ENCODE measurements around the gene SERP2. TPM values are rescaled to one million over a fixed set of nuclear protein-coding genes. Genes with fewer than 3 reads are reported as not detected.

Gene SERP2
- total and polyA plus RNA-seq, 2 of the 13 experiments (the other 11 are each of a cell fraction or from before 2014, with no cell fraction given), result not detected

DNA sequence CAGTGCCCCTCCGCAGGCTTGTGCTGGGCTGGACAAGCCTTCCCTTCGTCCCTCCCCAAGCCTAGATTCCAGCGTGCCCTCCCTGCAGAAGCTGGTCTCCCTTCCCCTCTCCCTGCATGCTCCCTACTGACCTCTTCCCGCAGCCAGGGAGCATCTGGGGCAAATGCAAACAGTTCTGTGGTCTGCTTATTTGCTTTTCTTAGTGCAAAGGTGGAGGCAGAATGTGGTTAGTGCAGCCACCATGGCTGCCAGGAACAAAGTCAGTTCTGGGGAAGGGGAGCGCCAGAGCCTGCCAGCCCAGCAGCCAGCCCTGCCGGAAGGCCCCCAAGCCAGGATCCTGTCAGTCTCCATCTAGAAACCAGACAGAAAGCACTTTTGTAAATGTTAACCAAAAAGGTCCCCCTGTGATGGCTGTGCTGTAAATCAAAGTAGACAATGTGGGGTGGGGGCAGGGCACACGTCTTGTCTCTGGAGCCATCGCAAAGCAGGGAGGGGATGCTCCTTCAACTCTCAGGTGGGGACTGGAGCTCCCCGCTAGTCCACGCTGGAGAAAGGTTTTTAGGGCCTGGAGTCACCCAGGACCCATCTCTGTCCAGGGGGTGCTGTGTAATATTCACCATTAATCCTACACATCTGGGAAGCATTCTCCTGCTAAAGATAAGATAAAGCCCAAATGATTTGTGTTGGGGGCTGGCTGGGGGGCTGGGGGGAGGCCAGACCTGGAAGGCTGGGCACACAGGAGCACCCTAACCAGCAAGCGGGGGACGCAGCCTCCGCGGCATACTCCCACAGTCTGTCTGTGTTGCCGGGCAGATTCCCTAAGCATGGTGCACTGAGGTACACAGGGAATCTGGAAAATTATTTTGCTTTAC lies 30.9 kb downstream of the SERP2 start (continued):
- TF ChIP-seq, protein P1, sequence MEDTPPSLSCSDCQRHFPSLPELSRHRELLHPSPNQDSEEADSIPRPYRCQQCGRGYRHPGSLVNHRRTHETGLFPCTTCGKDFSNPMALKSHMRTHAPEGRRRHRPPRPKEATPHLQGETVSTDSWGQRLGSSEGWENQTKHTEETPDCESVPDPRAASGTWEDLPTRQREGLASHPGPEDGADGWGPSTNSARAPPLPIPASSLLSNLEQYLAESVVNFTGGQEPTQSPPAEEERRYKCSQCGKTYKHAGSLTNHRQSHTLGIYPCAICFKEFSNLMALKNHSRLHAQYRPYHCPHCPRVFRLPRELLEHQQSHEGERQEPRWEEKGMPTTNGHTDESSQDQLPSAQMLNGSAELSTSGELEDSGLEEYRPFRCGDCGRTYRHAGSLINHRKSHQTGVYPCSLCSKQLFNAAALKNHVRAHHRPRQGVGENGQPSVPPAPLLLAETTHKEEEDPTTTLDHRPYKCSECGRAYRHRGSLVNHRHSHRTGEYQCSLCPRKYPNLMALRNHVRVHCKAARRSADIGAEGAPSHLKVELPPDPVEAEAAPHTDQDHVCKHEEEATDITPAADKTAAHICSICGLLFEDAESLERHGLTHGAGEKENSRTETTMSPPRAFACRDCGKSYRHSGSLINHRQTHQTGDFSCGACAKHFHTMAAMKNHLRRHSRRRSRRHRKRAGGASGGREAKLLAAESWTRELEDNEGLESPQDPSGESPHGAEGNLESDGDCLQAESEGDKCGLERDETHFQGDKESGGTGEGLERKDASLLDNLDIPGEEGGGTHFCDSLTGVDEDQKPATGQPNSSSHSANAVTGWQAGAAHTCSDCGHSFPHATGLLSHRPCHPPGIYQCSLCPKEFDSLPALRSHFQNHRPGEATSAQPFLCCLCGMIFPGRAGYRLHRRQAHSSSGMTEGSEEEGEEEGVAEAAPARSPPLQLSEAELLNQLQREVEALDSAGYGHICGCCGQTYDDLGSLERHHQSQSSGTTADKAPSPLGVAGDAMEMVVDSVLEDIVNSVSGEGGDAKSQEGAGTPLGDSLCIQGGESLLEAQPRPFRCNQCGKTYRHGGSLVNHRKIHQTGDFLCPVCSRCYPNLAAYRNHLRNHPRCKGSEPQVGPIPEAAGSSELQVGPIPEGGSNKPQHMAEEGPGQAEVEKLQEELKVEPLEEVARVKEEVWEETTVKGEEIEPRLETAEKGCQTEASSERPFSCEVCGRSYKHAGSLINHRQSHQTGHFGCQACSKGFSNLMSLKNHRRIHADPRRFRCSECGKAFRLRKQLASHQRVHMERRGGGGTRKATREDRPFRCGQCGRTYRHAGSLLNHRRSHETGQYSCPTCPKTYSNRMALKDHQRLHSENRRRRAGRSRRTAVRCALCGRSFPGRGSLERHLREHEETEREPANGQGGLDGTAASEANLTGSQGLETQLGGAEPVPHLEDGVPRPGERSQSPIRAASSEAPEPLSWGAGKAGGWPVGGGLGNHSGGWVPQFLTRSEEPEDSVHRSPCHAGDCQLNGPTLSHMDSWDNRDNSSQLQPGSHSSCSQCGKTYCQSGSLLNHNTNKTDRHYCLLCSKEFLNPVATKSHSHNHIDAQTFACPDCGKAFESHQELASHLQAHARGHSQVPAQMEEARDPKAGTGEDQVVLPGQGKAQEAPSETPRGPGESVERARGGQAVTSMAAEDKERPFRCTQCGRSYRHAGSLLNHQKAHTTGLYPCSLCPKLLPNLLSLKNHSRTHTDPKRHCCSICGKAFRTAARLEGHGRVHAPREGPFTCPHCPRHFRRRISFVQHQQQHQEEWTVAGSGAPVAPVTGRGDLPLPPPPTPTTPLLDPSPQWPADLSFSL (CRISPR knock-in tag; IDR thresholded peaks at IDR 0.05), result no peak; the same call in 1 of the 2 replicates
- TF ChIP-seq, protein P2, sequence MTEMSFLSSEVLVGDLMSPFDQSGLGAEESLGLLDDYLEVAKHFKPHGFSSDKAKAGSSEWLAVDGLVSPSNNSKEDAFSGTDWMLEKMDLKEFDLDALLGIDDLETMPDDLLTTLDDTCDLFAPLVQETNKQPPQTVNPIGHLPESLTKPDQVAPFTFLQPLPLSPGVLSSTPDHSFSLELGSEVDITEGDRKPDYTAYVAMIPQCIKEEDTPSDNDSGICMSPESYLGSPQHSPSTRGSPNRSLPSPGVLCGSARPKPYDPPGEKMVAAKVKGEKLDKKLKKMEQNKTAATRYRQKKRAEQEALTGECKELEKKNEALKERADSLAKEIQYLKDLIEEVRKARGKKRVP (CRISPR knock-in tag; IDR thresholded peaks at IDR 0.05), result no peak
- TF ChIP-seq ZNF816 (CRISPR knock-in tag; IDR thresholded peaks at IDR 0.05; ENCODE audit: borderline replicate concordance) (no peak), ZNF251 (CRISPR knock-in tag; IDR thresholded peaks at IDR 0.05) (0 out of 2 replicates have a peak, but pooled peaks have one; percentile 0), CBX2 (IDR thresholded peaks at IDR 0.05; ENCODE audit: low read depth, low read length) (no peak), CBX2 (CRISPR knock-in tag; IDR thresholded peaks at IDR 0.05; ENCODE audit: low read depth) (no peak), HDAC1 (CRISPR knock-in tag; IDR thresholded peaks at IDR 0.05) (peak; percentile 86), KLF9 (CRISPR knock-in tag; IDR thresholded peaks at IDR 0.05; ENCODE audit: low read depth) (no peak), ZNF329 (CRISPR knock-in tag; IDR thresholded peaks at IDR 0.05; ENCODE audit: low read depth) (no peak)
- TF ChIP-seq, protein P3, sequence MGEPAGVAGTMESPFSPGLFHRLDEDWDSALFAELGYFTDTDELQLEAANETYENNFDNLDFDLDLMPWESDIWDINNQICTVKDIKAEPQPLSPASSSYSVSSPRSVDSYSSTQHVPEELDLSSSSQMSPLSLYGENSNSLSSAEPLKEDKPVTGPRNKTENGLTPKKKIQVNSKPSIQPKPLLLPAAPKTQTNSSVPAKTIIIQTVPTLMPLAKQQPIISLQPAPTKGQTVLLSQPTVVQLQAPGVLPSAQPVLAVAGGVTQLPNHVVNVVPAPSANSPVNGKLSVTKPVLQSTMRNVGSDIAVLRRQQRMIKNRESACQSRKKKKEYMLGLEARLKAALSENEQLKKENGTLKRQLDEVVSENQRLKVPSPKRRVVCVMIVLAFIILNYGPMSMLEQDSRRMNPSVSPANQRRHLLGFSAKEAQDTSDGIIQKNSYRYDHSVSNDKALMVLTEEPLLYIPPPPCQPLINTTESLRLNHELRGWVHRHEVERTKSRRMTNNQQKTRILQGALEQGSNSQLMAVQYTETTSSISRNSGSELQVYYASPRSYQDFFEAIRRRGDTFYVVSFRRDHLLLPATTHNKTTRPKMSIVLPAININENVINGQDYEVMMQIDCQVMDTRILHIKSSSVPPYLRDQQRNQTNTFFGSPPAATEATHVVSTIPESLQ (CRISPR knock-in tag; conservative IDR thresholded peaks at IDR 0.05), result no peak
- TF ChIP-seq, protein P4, sequence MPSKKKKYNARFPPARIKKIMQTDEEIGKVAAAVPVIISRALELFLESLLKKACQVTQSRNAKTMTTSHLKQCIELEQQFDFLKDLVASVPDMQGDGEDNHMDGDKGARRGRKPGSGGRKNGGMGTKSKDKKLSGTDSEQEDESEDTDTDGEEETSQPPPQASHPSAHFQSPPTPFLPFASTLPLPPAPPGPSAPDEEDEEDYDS (CRISPR knock-in tag; IDR thresholded peaks at IDR 0.05), result peak; percentile 94
- TF ChIP-seq, protein P5, sequence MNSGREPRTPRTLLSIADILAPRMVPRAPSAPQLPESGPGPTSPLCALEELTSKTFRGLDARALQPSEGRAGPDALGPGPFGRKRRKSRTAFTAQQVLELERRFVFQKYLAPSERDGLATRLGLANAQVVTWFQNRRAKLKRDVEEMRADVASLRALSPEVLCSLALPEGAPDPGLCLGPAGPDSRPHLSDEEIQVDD (CRISPR knock-in tag; IDR thresholded peaks at IDR 0.05; ENCODE audit: borderline replicate concordance), result no peak
- TF ChIP-seq, protein P6, sequence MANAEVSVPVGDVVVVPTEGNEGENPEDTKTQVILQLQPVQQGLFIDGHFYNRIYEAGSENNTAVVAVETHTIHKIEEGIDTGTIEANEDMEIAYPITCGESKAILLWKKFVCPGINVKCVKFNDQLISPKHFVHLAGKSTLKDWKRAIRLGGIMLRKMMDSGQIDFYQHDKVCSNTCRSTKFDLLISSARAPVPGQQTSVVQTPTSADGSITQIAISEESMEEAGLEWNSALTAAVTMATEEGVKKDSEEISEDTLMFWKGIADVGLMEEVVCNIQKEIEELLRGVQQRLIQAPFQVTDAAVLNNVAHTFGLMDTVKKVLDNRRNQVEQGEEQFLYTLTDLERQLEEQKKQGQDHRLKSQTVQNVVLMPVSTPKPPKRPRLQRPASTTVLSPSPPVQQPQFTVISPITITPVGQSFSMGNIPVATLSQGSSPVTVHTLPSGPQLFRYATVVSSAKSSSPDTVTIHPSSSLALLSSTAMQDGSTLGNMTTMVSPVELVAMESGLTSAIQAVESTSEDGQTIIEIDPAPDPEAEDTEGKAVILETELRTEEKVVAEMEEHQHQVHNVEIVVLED (CRISPR knock-in tag; IDR thresholded peaks at IDR 0.05; ENCODE audit: borderline replicate concordance), result no peak; the same call in 1 of the 2 replicates

All from HepG2 (cell line).